LNCaP clone FGC (cell line): ENCODE data around the gene WNK2.

ENCODE experiments used
- DNase-seq: peaks from one replicate; pipeline ENCODE4 v3.0.0-alpha.2; 2011; ENCODE audit warnings: low read depth
- H3K4me3 ChIP-seq: 2 replicates; pipeline ENCODE4 v1.5.1; 2011; ENCODE audit warnings: mild to moderate bottlenecking, low read depth, low read length, control low read depth
- CTCF ChIP-seq: IDR thresholded peaks from 2 replicates; pipeline ENCODE4 v1.5.1; 2012; ENCODE audit warnings: mild to moderate bottlenecking; ENCODE audit not compliant: control insufficient read depth, insufficient read depth; ENCODE audit errors: extremely low read depth

The WNK2 gene

GRCh38 chr9:93166699-93167098 lies 17.2 kb upstream of the WNK2 start:
- no peak for TF ChIP-seq CTCF
- no peak for DNase-seq
- H3K4me3 ChIP-seq = no peak overlapping the region

DNA sequence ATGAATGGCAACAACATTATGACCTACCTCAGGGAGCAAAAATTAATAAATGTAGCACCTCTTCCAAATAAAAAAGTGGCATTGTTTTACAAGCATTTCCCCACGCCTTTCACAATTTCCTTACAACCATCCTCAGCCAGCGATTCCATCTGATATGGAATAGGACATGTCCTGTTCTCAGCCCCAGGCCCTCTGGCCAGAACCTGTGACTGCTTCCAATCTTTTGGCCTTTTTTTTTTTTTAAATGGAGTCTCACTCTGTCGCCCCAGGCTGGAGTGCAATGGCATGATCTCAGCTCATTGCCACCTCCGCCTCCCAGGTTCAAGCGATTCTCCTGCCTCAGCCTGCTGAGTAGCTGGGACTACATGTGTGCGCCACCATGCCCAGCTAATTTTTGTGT lies 16.8 kb upstream of the WNK2 start:
- DNase-seq = no peak
- H3K4me3 ChIP-seq = no peak overlapping the region
- no peak for TF ChIP-seq CTCF

GRCh38 chr9:93167838-93168237 lies 16.1 kb upstream of the WNK2 start:
- TF ChIP-seq CTCF = no peak
- H3K4me3 ChIP-seq = no peak overlapping the region
- no peak for DNase-seq

GRCh38 chr9:93168581-93168980 lies 15.4 kb upstream of the WNK2 start:
- no peak overlapping the region for H3K4me3 ChIP-seq
- no peak for DNase-seq
- no peak for TF ChIP-seq CTCF

DNA sequence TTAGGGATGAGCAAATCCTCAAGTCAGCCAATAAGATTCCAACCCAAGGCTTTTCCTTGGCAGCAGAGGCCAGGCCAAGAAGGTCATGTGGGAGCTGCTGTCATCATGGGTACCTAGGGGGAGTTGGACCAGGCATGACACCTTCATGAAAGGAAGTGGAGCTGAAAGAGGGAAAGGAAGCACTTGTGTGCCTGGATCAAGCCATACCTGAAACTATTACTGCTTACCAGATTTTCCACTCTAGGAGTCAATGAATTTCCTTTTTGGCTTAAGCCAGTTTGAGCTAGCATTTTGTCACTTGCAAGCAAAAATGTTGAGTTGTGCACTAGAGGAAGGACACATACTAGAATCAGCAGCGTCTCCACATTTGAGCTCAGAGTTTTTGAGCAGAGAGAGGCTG lies 14.5 kb upstream of the WNK2 start:
- TF ChIP-seq CTCF = no peak
- no peak overlapping the region for H3K4me3 ChIP-seq
- DNase-seq = no peak

DNA sequence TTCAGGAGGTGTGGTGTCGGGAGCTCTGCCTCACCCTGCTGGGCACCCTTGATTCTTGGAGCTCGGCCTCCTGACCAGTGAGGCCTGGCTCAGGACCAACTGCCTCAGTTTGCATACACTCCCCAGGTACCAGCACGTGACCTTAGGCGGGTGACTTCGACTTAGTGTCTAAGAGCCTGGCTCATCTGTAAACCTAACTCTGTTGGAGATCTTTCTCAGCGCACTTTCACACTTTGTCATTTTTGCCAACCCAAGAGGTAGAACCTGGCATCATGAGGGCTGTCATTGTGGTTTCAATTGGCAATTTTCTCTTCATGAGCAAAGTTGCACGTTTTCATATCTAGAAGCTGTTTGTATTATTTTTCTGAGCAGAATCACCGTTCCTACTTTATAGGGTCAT lies 13.4 kb upstream of the WNK2 start:
- no peak for DNase-seq
- no peak overlapping the region for H3K4me3 ChIP-seq
- no peak for TF ChIP-seq CTCF

DNA sequence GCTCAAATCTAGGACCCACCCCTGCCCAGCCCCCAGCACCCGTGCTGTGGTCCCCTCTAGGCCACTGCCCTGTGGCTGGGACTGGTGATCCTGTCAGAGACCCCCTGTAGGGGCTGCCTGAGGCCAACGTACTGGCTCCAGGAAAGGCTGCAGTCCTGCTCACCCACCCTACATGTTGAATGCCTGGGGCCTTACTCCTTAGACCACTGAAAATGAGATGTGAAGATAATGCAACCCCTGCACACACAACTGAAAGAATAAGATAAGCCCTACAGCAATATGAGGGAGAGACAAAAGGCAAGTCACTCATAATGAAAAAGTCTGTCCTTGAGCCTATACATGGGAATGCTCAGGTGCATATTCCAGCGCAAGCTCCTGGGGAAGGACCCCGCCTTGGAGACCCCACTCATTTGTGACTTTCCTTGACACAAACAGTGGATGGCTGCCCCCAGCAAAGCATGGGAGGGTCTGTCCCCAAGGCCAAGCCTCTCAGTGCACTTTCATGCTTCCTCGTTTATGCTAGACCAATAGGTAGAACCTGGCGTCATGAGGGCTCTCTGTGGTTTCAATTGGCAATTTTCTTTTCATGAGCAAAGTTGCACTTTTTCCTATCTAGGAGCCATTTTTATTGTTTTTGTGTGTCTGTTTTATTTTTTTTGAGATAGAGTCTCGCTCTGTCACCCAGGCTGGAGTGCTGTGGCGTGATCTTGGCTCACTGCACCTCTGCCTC lies 12.5 kb upstream of the WNK2 start:
- TF ChIP-seq CTCF = no peak
- H3K4me3 ChIP-seq = no peak overlapping the region
- DNase-seq = no peak
